ENCODE measurements around the gene ELOVL4.

Gene ELOVL4

GRCh38 chr6:79981652-79982051 is 34.3 kb upstream of the ELOVL4 start:
- no peak for FAIRE-seq
- DNase-seq (ENCODE audit: insufficient read length, low spot score), result no peak
- TF ChIP-seq CTCF (IDR thresholded peaks at IDR 0.05; ENCODE audit: insufficient read depth, missing control alignments), result no peak

- FAIRE-seq (no peak), DNase-seq (ENCODE audit: insufficient read length, low spot score) (no peak)
- TF ChIP-seq CTCF (IDR thresholded peaks at IDR 0.05; ENCODE audit: insufficient read depth, missing control alignments), result no peak
Observed at GRCh38 chr6:79971193-79971592, 23.8 kb upstream of the ELOVL4 start.

GRCh38 chr6:79969784-79970183 is 22.4 kb upstream of the ELOVL4 start:
- no peak for TF ChIP-seq CTCF (IDR thresholded peaks at IDR 0.05; ENCODE audit: insufficient read depth, missing control alignments)

GRCh38 chr6:79967178-79967577 is 19.8 kb upstream of the ELOVL4 start:
- DNase-seq (ENCODE audit: insufficient read length, low spot score) (no peak), FAIRE-seq (no peak)
- TF ChIP-seq CTCF (IDR thresholded peaks at IDR 0.05; ENCODE audit: insufficient read depth, missing control alignments), result no peak

More at GRCh38 chr6:79969784-79970183, 22.4 kb upstream of the ELOVL4 start:
- FAIRE-seq, result no peak
- no peak for DNase-seq (ENCODE audit: insufficient read length, low spot score)

- TF ChIP-seq CTCF (IDR thresholded peaks at IDR 0.05; ENCODE audit: insufficient read depth, missing control alignments), result no peak
- FAIRE-seq, result no peak
Observed at GRCh38 chr6:79964607-79965081, 17.3 kb upstream of the ELOVL4 start.

GRCh38 chr6:79954849-79955248 is 7.5 kb upstream of the ELOVL4 start:
- FAIRE-seq (no peak), DNase-seq (ENCODE audit: insufficient read length, low spot score) (no peak)
- TF ChIP-seq CTCF (IDR thresholded peaks at IDR 0.05; ENCODE audit: insufficient read depth, missing control alignments), result no peak

More at GRCh38 chr6:79964607-79965081, 17.3 kb upstream of the ELOVL4 start:
- no peak for DNase-seq (ENCODE audit: insufficient read length, low spot score)

- peak; percentile 53 for TF ChIP-seq CTCF (IDR thresholded peaks at IDR 0.05; ENCODE audit: insufficient read depth, missing control alignments)
- DNase-seq (ENCODE audit: insufficient read length, low spot score) (no peak), FAIRE-seq (peak; percentile 93)
Observed at GRCh38 chr6:79949233-79949632, 1.9 kb upstream of the ELOVL4 start.
